WTC11 (cell line): ENCODE data around the gene FBXL7. TPM values are rescaled to one million over a fixed set of nuclear protein-coding genes. Genes with fewer than 3 reads are reported as not detected.

Experiments used
- ATAC-seq: fragments of 200-7000 bp; cut with Tn5 transposase; 2 replicates; pipeline ENCODE4 v1.10.0; 2021; ENCODE audit warnings: mild to moderate bottlenecking, moderate library complexity
- CTCF ChIA-PET: fragments of 300-600 bp; sonication (Branson Sonifier 250); formaldehyde crosslinking; loops from one replicate; lab custom pipeline; 2021; ENCODE audit warnings: antibody characterized with exemption; lab: Charles Lee
- POLR2A ChIA-PET: fragments of 350-600 bp; sonication (Branson Sonifier 250); formaldehyde crosslinking; loops from one replicate; lab custom pipeline; 2021; ENCODE audit warnings: antibody characterized with exemption; lab: Charles Lee
- DNase-seq: peaks from one replicate; pipeline ENCODE4 v3.0.0; 2021; ENCODE audit warnings: low spot score
- H3K27ac Mint-ChIP-seq: 2 replicates; pipeline ENCODE4 v1.8.0; 2021; ENCODE audit warnings: mixed read lengths
- H3K27me3 Mint-ChIP-seq: 2 replicates; pipeline ENCODE4 v1.8.0; 2021; ENCODE audit warnings: low read depth, mild to moderate bottlenecking, moderate library complexity, mixed read lengths
- H3K36me3 Mint-ChIP-seq: 2 replicates; pipeline ENCODE4 v1.8.0; 2021; ENCODE audit warnings: mixed read lengths
- H3K4me1 Mint-ChIP-seq: 2 replicates; pipeline ENCODE4 v1.8.0; 2022; ENCODE audit warnings: mixed read lengths
- H3K4me3 Mint-ChIP-seq: 2 replicates; pipeline ENCODE4 v1.8.0; 2021; ENCODE audit warnings: mild to moderate bottlenecking, moderate library complexity, mixed read lengths
- H3K9me3 Mint-ChIP-seq: 2 replicates; pipeline ENCODE4 v1.8.0; 2021; ENCODE audit warnings: mixed read lengths
- AFF4 ChIP-seq: sonication (generic); formaldehyde crosslinking; IDR thresholded peaks from 2 replicates; pipeline ENCODE4 v1.8.1; 2023; ENCODE audit warnings: mild to moderate bottlenecking, missing genetic modification reagents, borderline replicate concordance
- ATF6 ChIP-seq: sonication (generic); formaldehyde crosslinking; IDR thresholded peaks from 2 replicates; pipeline ENCODE4 v1.8.1; 2023; ENCODE audit warnings: mild to moderate bottlenecking, missing genetic modification reagents
- CBFB ChIP-seq: sonication (generic); formaldehyde crosslinking; IDR thresholded peaks from 2 replicates; pipeline ENCODE4 v1.8.1; 2022; ENCODE audit warnings: mild to moderate bottlenecking, low read depth, missing genetic modification reagents
- CDX4 ChIP-seq: fragments of 250-450 bp; sonication (Bioruptor Pico); IDR thresholded peaks from 2 replicates; pipeline ENCODE4 v1.9.0; 2021; ENCODE audit warnings: moderate library complexity, mild to moderate bottlenecking, inconsistent platforms, borderline replicate concordance
- CREB1 ChIP-seq: sonication (generic); formaldehyde crosslinking; IDR thresholded peaks from 2 replicates; pipeline ENCODE4 v1.8.0; 2023; ENCODE audit warnings: mild to moderate bottlenecking, missing genetic modification reagents
- E2F4 ChIP-seq: sonication (generic); formaldehyde crosslinking; IDR thresholded peaks from 2 replicates; pipeline ENCODE4 v1.8.1; 2022; ENCODE audit warnings: low read depth, mild to moderate bottlenecking, moderate library complexity, missing genetic modification reagents, borderline replicate concordance
- ELF4 ChIP-seq: sonication (generic); formaldehyde crosslinking; IDR thresholded peaks from 2 replicates; pipeline ENCODE4 v1.8.1; 2022; ENCODE audit warnings: low read depth, mild to moderate bottlenecking, moderate library complexity, missing genetic modification reagents
- EMX1 ChIP-seq: fragments of 250-450 bp; sonication (Bioruptor Pico); IDR thresholded peaks from 2 replicates; pipeline ENCODE4 v1.8.0; 2021; ENCODE audit warnings: mild to moderate bottlenecking
- ETV6 ChIP-seq: sonication (generic); formaldehyde crosslinking; IDR thresholded peaks from 2 replicates; pipeline ENCODE4 v1.8.1; 2022; ENCODE audit warnings: mild to moderate bottlenecking, missing genetic modification reagents
- FOXK1 ChIP-seq: sonication (generic); formaldehyde crosslinking; IDR thresholded peaks from 2 replicates; pipeline ENCODE4 v1.8.0; 2022; ENCODE audit warnings: mild to moderate bottlenecking, moderate library complexity, missing genetic modification reagents
- GABPB1 ChIP-seq: sonication (generic); formaldehyde crosslinking; IDR thresholded peaks from 2 replicates; pipeline ENCODE4 v1.8.1; 2023; ENCODE audit warnings: mild to moderate bottlenecking, missing genetic modification reagents
- GTF2I ChIP-seq: fragments of 250-450 bp; sonication (Bioruptor Pico); conservative IDR thresholded peaks from 2 replicates; pipeline ENCODE4 v1.4.0; 2021; ENCODE audit warnings: mild to moderate bottlenecking
- HMGXB4 ChIP-seq: sonication (generic); formaldehyde crosslinking; IDR thresholded peaks from 2 replicates; pipeline ENCODE4 v1.8.1; 2023; ENCODE audit warnings: mild to moderate bottlenecking, moderate library complexity, missing genetic modification reagents
- JAZF1 ChIP-seq: fragments of 250-450 bp; sonication (Bioruptor Pico); IDR thresholded peaks from 2 replicates; pipeline ENCODE4 v1.9.0; 2021; ENCODE audit warnings: moderate library complexity, mild to moderate bottlenecking, inconsistent platforms
- MXD4 ChIP-seq: fragments of 250-450 bp; sonication (Bioruptor Pico); IDR thresholded peaks from 2 replicates; pipeline ENCODE4 v1.8.0; 2021; ENCODE audit warnings: mild to moderate bottlenecking, moderate library complexity, borderline replicate concordance
- NFYB ChIP-seq: sonication (generic); formaldehyde crosslinking; conservative IDR thresholded peaks from 2 replicates; pipeline ENCODE4 v1.8.0; 2022; ENCODE audit warnings: low read depth, missing genetic modification reagents
- NR1H2 ChIP-seq: sonication (generic); formaldehyde crosslinking; IDR thresholded peaks from 2 replicates; pipeline ENCODE4 v1.9.0; 2021; ENCODE audit warnings: mild to moderate bottlenecking, moderate library complexity, missing genetic modification reagents
- PRRX2 ChIP-seq: fragments of 250-450 bp; sonication (Bioruptor Pico); IDR thresholded peaks from 2 replicates; pipeline ENCODE4 v1.8.0; 2021; ENCODE audit warnings: mild to moderate bottlenecking
- RELA ChIP-seq: sonication (generic); formaldehyde crosslinking; IDR thresholded peaks from 2 replicates; pipeline ENCODE4 v1.8.1; 2022; ENCODE audit warnings: missing genetic modification reagents, mild to moderate bottlenecking, borderline replicate concordance
- SP1 ChIP-seq: sonication (generic); formaldehyde crosslinking; conservative IDR thresholded peaks from 2 replicates; pipeline ENCODE4 v1.8.1; 2022; ENCODE audit warnings: missing genetic modification reagents
- TEAD4 ChIP-seq: sonication (generic); formaldehyde crosslinking; IDR thresholded peaks from 2 replicates; pipeline ENCODE4 v1.8.0; 2022; ENCODE audit warnings: mild to moderate bottlenecking, missing genetic modification reagents
- ZBTB43 ChIP-seq: sonication (generic); formaldehyde crosslinking; IDR thresholded peaks from 2 replicates; pipeline ENCODE4 v1.8.1; 2023; ENCODE audit warnings: mild to moderate bottlenecking, missing genetic modification reagents
- ZNF281 ChIP-seq: sonication (generic); formaldehyde crosslinking; IDR thresholded peaks from 2 replicates; pipeline ENCODE4 v1.8.0; 2023; ENCODE audit warnings: mild to moderate bottlenecking, missing genetic modification reagents
- ZNF671 ChIP-seq: fragments of 250-450 bp; sonication (Bioruptor Pico); IDR thresholded peaks from 2 replicates; pipeline ENCODE4 v1.8.0; 2021; ENCODE audit warnings: mild to moderate bottlenecking
- total RNA-seq: library from RNA; stranded (reverse); gene quantifications from 3 replicates; pipeline ENCODE4 v1.2.3, GENCODE V29; 2021

Gene FBXL7
- total RNA-seq, 1 experiment from 2014 or later = 13.8 TPM

- TF ChIP-seq CBFB (no peak), NR1H2 (no peak), TEAD4 (CRISPR knock-in tag) (no peak), NFYB (CRISPR knock-in tag) (no peak)
These were observed 49.0 kb upstream of the FBXL7 start (continued) for GRCh38 chr5:15450949-15451348.

GRCh38 chr5:15452030-15452429, 48.0 kb upstream of the FBXL7 start:
- no peak overlapping the region for H3K27ac Mint-ChIP-seq
- no peak overlapping the region for H3K4me3 Mint-ChIP-seq
- no peaks in the 10 kb centered on the region for H3K4me1 Mint-ChIP-seq
- ChIA-PET CTCF (no interaction called here), POLR2A (no interaction called here)
- no peaks in the 10 kb centered on the region for H3K36me3 Mint-ChIP-seq
- no peak for ATAC-seq
- 0 out of 2 replicates have a peak, but pooled peaks cover 3% of the 10 kb centered on the region for H3K27me3 Mint-ChIP-seq
- TF ChIP-seq MXD4 (no peak), GABPB1 (CRISPR knock-in tag) (no peak), ETV6 (CRISPR knock-in tag) (no peak), RELA (CRISPR knock-in tag) (no peak), ZNF671 (no peak), CDX4 (CRISPR knock-in tag) (no peak), ZNF281 (no peak), PRRX2 (CRISPR knock-in tag) (no peak), SP1 (CRISPR knock-in tag) (no peak), JAZF1 (CRISPR knock-in tag) (no peak), EMX1 (CRISPR knock-in tag) (no peak), E2F4 (CRISPR knock-in tag) (no peak), ELF4 (CRISPR knock-in tag) (no peak), FOXK1 (no peak), GTF2I (CRISPR knock-in tag) (no peak), AFF4 (CRISPR knock-in tag) (no peak), CREB1 (CRISPR knock-in tag) (no peak), ZBTB43 (no peak), HMGXB4 (no peak), ATF6 (no peak)
- no peak for DNase-seq
- peaks cover 21% of the 10 kb centered on the region for H3K9me3 Mint-ChIP-seq
